ENCODE data around the gene LYRM4. TPM values are rescaled to one million over a fixed set of nuclear protein-coding genes. Genes with fewer than 3 reads are reported as not detected.
A peak's percentile ranks its signal among the peaks of the same experiment; 100 is the strongest.

Gene LYRM4
- total RNA-seq, 2 experiments from 2014 or later: 21.2 to 22.7 TPM

DNA sequence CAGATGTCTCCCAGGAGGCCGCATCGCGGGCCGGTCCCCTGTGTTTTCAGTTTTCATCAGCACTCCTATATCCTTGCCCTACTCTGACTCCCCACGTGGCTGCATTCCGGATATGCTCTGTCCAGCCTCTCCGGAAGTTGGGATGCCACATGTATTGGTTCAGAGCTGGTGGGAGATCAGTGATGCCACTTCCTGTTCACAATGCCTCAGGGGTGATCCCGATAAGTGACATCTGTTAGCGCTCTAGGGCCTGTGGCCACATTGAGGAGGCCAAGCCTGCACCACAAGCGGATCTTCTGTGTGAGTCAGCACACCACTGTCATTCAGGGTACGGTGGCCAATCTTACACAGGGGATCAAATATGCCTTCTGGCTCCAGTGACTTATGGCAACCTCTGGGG is 117.8 kb downstream of the LYRM4 start:
- no peaks in the 10 kb centered on the region for H3K36me3 Mint-ChIP-seq (ENCODE audit: low read depth)
- H3K4me1 Mint-ChIP-seq: peaks cover 1% of the 10 kb centered on the region
- H3K9me3 Mint-ChIP-seq: no peaks in the 10 kb centered on the region
- no peak for DNase-seq
- ChIA-PET POLR2A (interaction anchor here (1.4 to 2.0 kb wide), 2 partner anchors 32 to 160 kb away, joined by 9 to 12 read pairs; no protein-coding TSS in a partner anchor), CTCF (interaction anchor here (0.8 to 2.7 kb wide), 34 partner anchors 9 to 328 kb away, joined by 3 to 72 read pairs (median 8); partner anchors contain the start of genes FARS2 and LYRM4)
- H3K4me3 Mint-ChIP-seq: no peak overlapping the region
- H3K27ac Mint-ChIP-seq: no peak overlapping the region
- no peaks in the 10 kb centered on the region for H3K27me3 Mint-ChIP-seq

DNA sequence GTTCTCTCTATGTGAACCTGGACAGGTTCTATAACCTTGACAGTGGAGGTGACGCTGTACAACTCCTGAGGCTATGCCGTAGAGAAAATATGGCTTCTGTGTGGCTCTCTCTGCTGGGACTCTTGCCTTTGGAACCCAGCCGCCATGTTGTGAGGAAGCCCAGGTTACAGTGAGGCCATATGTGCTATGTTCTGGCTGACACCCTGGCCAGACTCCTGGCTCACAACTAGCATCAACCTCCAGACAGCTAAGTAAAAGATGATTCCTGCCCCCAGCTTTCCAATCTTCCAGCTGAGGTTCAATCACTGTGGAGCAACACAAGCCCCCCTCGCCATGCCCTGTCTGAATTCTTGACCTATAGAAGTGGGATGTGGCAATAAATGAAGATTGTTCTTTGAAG is 118.6 kb downstream of the LYRM4 start:
- H3K36me3 Mint-ChIP-seq (ENCODE audit: low read depth): no peaks in the 10 kb centered on the region

DNA sequence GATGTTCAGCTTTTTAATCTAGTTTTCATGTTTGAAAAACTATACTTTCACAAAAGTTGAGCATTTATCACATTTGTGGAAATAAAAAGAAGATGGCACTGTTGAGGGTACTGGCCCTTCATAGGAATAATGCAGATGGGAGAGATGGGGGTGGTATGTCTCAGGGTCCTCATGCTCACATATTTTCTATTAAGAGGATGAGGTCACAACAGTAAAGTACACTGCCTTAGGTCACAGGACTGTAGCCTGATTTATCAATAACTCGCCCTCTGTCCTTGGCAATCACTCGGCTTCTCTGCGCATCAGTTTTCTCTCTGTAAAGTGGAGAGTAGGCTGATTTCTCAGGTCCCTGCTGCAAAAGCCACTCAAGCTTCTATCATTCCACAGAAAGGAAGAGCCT is 119.7 kb downstream of the LYRM4 start:
- no peaks in the 10 kb centered on the region for H3K27me3 Mint-ChIP-seq
- CTCF ChIA-PET: interaction anchor here (0.9 to 1.5 kb wide), 2 partner anchors 162 to 239 kb away, joined by 3 to 11 read pairs; no protein-coding TSS in a partner anchor
- no peak for DNase-seq

More for the DNA sequence above, 118.6 kb downstream of the LYRM4 start:
- ChIA-PET POLR2A (no interaction called here), CTCF (interaction anchor here (1.5 kb wide), 1 partner anchor 161 kb away, joined by 11 read pairs; no protein-coding TSS in a partner anchor)
- Mint-ChIP-seq H3K27me3 (no peaks in the 10 kb centered on the region), H3K27ac (no peak overlapping the region), H3K9me3 (no peaks in the 10 kb centered on the region), H3K4me3 (no peak overlapping the region), H3K4me1 (peaks cover 1% of the 10 kb centered on the region)
- no peak for DNase-seq

DNA sequence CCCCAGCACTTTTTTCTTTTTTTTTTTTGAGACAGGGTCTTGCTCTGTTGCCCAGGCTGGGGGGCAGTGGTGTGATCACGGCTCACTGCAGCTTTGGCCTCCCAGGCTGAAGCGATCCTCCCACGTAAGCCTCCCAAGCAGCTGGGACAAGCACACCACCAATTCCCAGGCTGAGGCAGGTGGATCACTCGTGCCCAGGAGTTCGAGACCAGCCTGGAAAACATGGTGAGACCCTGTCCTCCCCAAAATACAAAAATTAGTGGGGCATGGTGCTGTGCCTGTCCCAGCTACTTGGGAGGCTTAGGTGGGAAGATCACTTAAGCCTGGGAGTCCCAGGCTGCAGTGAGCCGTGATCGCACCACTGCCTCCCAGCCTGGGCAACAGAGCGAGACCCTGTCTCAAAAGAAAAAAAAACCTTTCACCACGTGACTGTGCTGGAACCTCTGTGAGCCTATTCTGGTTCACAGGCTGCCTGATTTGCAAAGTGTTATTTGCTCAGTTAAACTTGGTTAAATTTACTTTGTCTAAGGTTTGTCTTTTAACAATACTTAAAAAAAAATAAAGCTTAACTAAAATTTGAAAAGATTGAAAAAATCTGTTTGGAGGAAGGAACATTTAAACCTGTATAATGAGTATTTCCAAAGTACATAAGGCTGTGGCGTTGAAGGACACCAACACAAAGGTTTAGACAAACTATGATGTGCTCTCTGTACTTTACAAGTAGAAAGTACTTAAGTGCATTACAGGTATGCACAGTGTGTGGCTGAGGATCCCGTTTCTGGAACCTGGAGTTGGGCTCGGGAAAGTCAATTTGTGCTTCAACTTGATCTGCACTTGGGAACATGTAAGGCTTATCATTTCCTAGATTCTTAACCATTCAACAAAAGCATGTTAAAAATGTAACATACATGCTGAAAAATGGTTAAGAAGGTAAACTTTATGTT is 120.7 kb downstream of the LYRM4 start:
- H3K27me3 Mint-ChIP-seq: no peaks in the 10 kb centered on the region
- no peaks in the 10 kb centered on the region for H3K36me3 Mint-ChIP-seq (ENCODE audit: low read depth)
- peaks cover 7% of the 10 kb centered on the region for H3K4me1 Mint-ChIP-seq
- DNase-seq: no peak
- CTCF ChIA-PET: interaction anchor here (1.8 kb wide), 1 partner anchor 163 kb away, joined by 12 read pairs; no protein-coding TSS in a partner anchor
- H3K9me3 Mint-ChIP-seq: no peaks in the 10 kb centered on the region
- no peak overlapping the region for H3K27ac Mint-ChIP-seq
- POLR2A ChIA-PET: no interaction called here
- no peak overlapping the region for H3K4me3 Mint-ChIP-seq

More for the DNA sequence above, 119.7 kb downstream of the LYRM4 start:
- Mint-ChIP-seq H3K27ac (no peak overlapping the region), H3K4me3 (no peak overlapping the region), H3K36me3 (ENCODE audit: low read depth) (no peaks in the 10 kb centered on the region), H3K9me3 (no peaks in the 10 kb centered on the region), H3K4me1 (peaks cover 4% of the 10 kb centered on the region)
- POLR2A ChIA-PET: no interaction called here

DNA sequence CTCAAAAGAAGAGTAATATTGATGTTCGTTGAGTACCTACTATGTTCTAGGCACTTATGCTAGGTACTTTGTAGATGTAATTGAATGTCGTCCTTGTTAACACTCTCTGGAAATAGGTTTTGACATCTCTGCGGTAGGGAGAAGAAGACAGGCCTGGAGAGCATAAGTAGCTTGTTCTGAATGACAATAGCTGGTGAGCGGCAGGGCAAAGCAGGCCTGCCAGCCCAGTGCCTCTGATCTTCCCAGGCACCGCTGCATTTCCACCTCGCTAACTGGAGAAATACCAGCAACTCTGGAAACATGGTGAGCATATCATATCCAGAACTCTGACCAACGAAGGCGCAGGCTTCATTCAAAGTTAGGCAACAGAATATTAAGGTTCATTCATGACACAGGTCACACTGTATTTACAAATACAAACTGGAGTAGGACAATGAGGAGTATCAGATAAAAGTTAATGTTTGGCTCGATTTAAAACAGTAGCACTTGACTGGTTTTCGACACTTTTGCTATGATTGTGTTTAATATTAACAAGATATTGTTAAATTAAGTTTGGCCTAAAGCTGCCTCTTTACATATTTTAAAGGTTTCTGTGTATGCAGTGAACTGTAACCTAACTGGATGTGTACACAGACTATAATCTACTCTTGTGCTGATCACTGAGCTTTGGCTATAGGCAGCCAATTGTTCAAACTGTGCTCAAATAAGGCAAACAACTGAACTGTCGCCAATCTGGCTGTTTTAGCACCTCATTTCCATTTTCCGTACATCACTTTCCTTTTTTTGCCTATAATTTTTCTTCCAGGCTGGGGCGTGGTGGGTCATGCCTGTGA is 121.5 kb downstream of the LYRM4 start:
- Mint-ChIP-seq H3K36me3 (ENCODE audit: low read depth) (no peaks in the 10 kb centered on the region), H3K27me3 (no peaks in the 10 kb centered on the region), H3K27ac (no peak overlapping the region), H3K9me3 (no peaks in the 10 kb centered on the region), H3K4me1 (peaks cover 7% of the 10 kb centered on the region), H3K4me3 (no peak overlapping the region)
- POLR2A ChIA-PET: no interaction called here
- DNase-seq: no peak
- CTCF ChIA-PET: interaction anchor here (1.8 kb wide), 1 partner anchor 164 kb away, joined by 12 read pairs; no protein-coding TSS in a partner anchor

DNA sequence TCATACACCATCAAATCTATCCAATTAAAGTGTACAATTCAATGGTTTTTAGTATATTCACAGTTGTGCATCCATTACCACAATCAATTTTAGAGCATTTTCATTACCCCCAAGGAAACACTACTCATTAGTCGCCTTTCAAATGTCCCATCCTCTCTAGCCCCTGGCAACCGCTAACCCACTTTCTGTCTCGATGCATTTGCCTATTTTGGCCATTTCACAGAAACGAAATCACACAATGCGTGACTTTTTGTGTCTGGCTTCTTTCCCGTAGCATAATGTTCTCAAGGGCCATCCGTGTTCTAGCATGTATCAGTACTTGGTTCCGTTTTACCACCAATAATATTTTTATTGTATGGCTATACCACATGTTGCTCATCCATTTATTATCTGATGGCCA is 123.9 kb downstream of the LYRM4 start:
- no peak overlapping the region for H3K27ac Mint-ChIP-seq
- H3K9me3 Mint-ChIP-seq: no peaks in the 10 kb centered on the region
- no peak for DNase-seq
- ChIA-PET POLR2A (no interaction called here), CTCF (interaction anchor here (0.8 kb wide), 1 partner anchor 29 kb away, joined by 3 read pairs; no protein-coding TSS in a partner anchor)
- no peak overlapping the region for H3K4me3 Mint-ChIP-seq
- no peaks in the 10 kb centered on the region for H3K27me3 Mint-ChIP-seq
- peaks cover 5% of the 10 kb centered on the region for H3K4me1 Mint-ChIP-seq
- no peaks in the 10 kb centered on the region for H3K36me3 Mint-ChIP-seq (ENCODE audit: low read depth)

DNA sequence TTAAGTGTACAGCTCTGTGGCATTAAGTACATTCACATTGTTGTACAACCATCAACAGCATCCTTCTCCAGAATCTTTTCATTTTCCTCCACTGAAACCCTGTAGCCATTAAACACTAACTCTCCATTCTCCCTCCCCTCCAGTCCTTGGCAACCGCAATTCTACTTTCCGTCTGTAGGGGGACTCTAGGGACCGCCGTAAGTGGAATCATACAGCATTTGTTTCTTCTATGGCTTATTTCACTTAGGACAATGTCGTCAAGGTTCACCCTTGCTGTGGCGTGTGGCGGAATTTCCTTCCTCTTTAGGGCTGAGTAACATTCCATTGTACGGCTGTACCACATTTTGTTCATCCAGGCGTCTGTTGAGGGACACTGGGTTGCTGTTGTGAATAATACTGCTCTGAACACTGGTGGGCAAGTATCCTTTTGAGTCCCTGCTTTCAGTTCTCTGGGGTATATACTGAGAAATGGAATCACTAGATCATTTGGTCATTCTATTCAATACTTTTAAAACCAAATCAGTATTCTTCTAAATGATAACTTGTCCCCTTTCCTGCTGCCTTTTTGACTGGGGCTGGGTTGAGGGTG is 124.9 kb downstream of the LYRM4 start:
- H3K4me3 Mint-ChIP-seq: no peak overlapping the region
- no peak overlapping the region for H3K27ac Mint-ChIP-seq
- ChIA-PET CTCF (interaction anchor here (0.8 kb wide), 1 partner anchor 11 kb away, joined by 3 read pairs; no protein-coding TSS in a partner anchor), POLR2A (no interaction called here)
- no peaks in the 10 kb centered on the region for H3K36me3 Mint-ChIP-seq (ENCODE audit: low read depth)
- no peaks in the 10 kb centered on the region for H3K9me3 Mint-ChIP-seq
- peak; percentile 54 for DNase-seq
- H3K4me1 Mint-ChIP-seq: peaks cover 5% of the 10 kb centered on the region
- no peaks in the 10 kb centered on the region for H3K27me3 Mint-ChIP-seq

DNA sequence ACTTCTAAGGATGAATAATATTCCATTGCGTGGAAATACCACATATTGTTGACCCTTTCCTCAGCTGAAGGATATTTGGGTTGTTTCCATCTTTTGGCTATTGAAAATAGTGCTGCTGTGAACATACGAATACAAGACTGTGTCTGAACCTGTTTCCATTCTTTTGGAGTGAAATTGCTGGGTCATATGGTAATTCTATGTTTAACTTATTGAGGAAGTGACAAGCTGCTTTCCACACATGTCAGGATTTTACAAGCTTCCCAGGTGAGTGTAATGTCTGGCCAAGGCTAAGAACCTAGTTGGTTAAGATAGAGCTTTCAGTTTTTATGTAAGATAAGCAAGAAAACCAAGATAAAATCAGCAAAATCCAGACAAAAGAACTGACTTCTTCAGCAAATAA is 126.8 kb downstream of the LYRM4 start:
- no peaks in the 10 kb centered on the region for H3K36me3 Mint-ChIP-seq (ENCODE audit: low read depth)
- no peaks in the 10 kb centered on the region for H3K27me3 Mint-ChIP-seq
- no peak overlapping the region for H3K4me3 Mint-ChIP-seq
- DNase-seq: no peak
- POLR2A ChIA-PET: interaction anchor here (0.7 kb wide), 1 partner anchor 382 kb away, joined by 3 read pairs; no protein-coding TSS in a partner anchor
- peaks cover 5% of the 10 kb centered on the region for H3K4me1 Mint-ChIP-seq
- CTCF ChIA-PET: interaction anchor here (0.6 to 1.5 kb wide), 2 partner anchors 10 to 81 kb away, joined by 3 to 4 read pairs; no protein-coding TSS in a partner anchor
- H3K9me3 Mint-ChIP-seq: no peaks in the 10 kb centered on the region
- H3K27ac Mint-ChIP-seq: no peak overlapping the region

DNA sequence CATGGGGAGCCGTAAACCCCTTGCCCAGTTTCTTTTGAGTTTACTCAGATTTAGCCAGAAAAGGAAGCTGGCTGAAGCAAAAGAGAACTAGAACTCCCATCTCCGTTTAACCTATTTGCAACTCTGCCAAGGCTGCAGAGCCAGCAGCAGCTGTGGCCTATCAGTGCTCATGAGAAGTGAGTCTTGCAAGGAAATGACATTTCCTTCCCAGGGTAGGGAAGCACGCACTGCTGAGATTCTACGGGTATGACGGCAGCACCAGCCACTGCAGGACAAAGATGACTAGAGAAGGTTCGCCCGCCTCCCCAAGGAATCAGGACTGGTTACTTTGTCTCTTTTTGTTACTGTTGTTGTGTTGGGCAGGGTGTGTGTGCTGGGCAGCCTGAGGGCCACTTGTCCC is 128.0 kb downstream of the LYRM4 start:
- Mint-ChIP-seq H3K27me3 (no peaks in the 10 kb centered on the region), H3K4me1 (peaks cover 5% of the 10 kb centered on the region), H3K36me3 (ENCODE audit: low read depth) (no peaks in the 10 kb centered on the region), H3K4me3 (no peak overlapping the region), H3K9me3 (no peaks in the 10 kb centered on the region), H3K27ac (no peak overlapping the region)
- no peak for DNase-seq
- ChIA-PET POLR2A (no interaction called here), CTCF (interaction anchor here (1.7 kb wide), 1 partner anchor 11 kb away, joined by 5 read pairs; no protein-coding TSS in a partner anchor)

DNA sequence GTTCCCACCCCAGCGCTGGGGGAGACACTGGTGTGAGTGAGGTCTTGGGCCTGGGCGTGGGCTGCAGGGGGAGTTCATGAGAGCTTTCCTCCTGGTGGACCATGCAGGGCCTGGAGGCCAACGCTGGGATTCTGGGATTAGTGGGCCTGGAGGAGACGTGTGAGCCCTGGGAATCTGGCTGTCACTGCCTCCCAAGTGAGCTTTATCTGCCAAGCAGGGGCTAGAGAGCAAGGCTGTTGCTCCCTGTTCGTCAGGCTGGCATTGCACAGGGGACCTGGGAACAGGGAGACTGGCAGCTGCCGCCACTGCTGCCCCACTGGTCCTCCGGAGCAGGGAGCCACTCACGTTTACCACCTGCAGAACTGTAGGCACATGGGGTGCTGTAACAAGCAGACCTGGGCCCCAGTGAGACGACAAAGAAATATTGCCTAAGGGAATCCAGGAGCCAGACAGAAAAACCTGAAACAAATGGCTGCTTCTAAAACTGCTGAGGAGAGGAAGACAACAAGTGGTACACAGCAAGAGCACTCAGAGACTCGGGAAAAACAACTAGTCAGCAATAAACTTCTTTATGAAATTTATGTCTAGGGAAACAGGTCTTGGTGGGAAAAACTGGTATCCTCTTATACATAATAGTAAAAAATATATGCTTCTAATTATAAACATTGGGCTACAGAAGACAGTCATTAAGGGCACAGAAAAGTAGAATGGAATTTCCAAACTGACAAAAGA is 130.4 kb downstream of the LYRM4 start:
- CTCF ChIA-PET: no interaction called here
- H3K4me3 Mint-ChIP-seq: no peak overlapping the region
- H3K36me3 Mint-ChIP-seq (ENCODE audit: low read depth): no peaks in the 10 kb centered on the region
- H3K9me3 Mint-ChIP-seq: no peaks in the 10 kb centered on the region
- no peaks in the 10 kb centered on the region for H3K4me1 Mint-ChIP-seq
- POLR2A ChIA-PET: no interaction called here
- DNase-seq: no peak
- H3K27ac Mint-ChIP-seq: no peak overlapping the region
- no peaks in the 10 kb centered on the region for H3K27me3 Mint-ChIP-seq

DNA sequence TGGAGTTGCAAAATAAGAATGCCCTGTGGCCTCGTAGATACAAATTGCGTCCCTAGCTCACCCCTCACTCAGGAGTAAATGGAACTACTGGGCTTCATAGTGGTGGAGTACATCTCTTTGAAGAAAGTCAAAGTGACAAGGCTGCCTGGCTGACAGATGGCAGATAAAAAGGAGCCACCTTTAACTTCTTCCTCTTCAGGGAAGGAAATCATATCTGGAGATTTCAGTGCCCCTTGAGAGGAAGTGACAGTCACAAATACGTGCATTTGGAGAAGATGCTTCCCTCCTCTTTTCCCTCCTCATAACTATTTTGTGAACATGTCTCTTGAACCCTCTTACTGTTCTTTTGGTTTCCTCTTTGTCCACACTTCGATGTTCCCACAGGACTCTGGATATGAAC is 132.4 kb downstream of the LYRM4 start:
- Mint-ChIP-seq H3K27ac (no peak overlapping the region), H3K9me3 (no peaks in the 10 kb centered on the region), H3K36me3 (ENCODE audit: low read depth) (no peaks in the 10 kb centered on the region), H3K4me1 (no peaks in the 10 kb centered on the region), H3K4me3 (no peak overlapping the region), H3K27me3 (no peaks in the 10 kb centered on the region)
- POLR2A ChIA-PET: no interaction called here
- DNase-seq: no peak
- CTCF ChIA-PET: interaction anchor here (1.7 kb wide), 1 partner anchor 71 kb away, joined by 3 read pairs; no protein-coding TSS in a partner anchor

DNA sequence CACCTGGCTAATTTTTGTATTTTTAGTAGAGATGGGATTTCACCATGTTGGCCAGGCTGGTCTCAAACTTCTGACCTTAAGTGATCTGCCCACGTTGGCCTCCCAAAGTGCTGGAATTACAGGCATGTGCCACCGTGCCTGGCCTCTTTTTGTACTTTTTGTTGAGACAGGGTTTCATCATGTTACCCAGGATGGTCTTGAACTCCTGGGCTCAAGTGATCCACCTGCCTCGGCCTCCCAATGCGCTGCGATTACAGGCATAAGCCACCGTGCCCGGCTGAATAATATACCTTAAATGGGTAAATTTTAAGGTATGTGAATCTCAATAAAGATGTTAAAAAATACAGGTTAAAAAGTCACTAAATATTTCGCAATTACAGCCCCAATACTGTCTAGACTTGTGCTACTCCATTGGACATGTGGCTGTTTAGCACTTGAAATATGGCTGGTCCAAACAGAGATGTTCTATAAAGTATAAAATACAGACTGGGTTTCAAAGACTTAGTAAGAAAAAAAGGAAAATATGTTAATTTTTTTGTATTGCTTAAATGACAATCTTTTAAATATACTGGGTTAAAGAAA is 133.6 kb downstream of the LYRM4 start:
- Mint-ChIP-seq H3K4me3 (no peak overlapping the region), H3K9me3 (no peaks in the 10 kb centered on the region), H3K27me3 (no peaks in the 10 kb centered on the region), H3K27ac (no peak overlapping the region), H3K4me1 (no peaks in the 10 kb centered on the region), H3K36me3 (ENCODE audit: low read depth) (no peaks in the 10 kb centered on the region)
- CTCF ChIA-PET: no interaction called here
- POLR2A ChIA-PET: no interaction called here
- no peak for DNase-seq

Measured in activated CD4-positive, alpha-beta memory T cell treated with anti-CD3 and anti-CD28 coated beads, Interleukin-2, amount 10 ng/mL, durations not matched to agents 7 days and 5 days (primary cell).